Measurements from ENCODE around the gene SIRPB2. TPM values are rescaled to one million over a fixed set of nuclear protein-coding genes. Genes with fewer than 3 reads are reported as not detected.

The SIRPB2 gene
- total and polyA plus RNA-seq, 10 of the 15 experiments (the other 5 are each of a cell fraction or from before 2014, with no cell fraction given): not detected

DNA sequence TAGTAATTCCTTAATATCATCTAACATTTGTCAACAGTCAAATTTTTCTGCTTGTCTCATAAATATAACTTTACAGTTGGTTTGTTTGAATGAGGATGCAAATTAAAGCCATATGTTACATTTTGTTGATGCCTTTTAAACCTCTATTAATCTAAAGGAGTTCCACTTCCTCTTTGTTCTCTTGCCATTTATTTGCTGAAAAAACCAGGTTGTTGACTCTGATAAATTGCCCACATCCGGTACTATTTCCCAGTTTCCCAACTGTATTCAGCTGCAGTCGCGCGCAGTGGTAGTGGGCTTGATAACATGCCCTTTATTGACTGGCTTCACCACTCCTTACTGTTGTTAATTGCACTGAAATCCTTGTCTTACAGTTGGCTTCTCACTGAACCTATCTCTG is 32.8 kb upstream of the SIRPB2 start (continued):
- TF ChIP-seq MXI1 (IDR thresholded peaks at IDR 0.05; ENCODE audit: low read depth, low read length) (no peak), POLR2AphosphoS5 (IDR thresholded peaks at IDR 0.05; ENCODE audit: low read length) (no peak), PAX5 (IDR thresholded peaks at IDR 0.05; ENCODE audit: borderline replicate concordance, low read depth, low read length) (no peak), EGR1 (IDR thresholded peaks at IDR 0.05; ENCODE audit: borderline replicate concordance in 1 of 2, low read depth in 2 of 2, low read length in 2 of 2) (no peak), POU2F2 (IDR thresholded peaks at IDR 0.05; ENCODE audit: borderline replicate concordance, low read depth, low read length) (no peak), USF2 (IDR thresholded peaks at IDR 0.05; ENCODE audit: borderline replicate concordance, low read depth, low read length) (no peak), GATAD2B (conservative IDR thresholded peaks at IDR 0.05; ENCODE audit: low read depth) (peak; percentile 54; the same call in 1 of the 2 replicates), ZSCAN29 (IDR thresholded peaks at IDR 0.05) (peak; percentile 68; the same call in 1 of the 2 replicates), NFXL1 (IDR thresholded peaks at IDR 0.05; ENCODE audit: borderline replicate concordance) (no peak), PML (IDR thresholded peaks at IDR 0.05; ENCODE audit: low read length) (no peak), ZZZ3 (IDR thresholded peaks at IDR 0.05; ENCODE audit: control insufficient read depth, insufficient read length, low read depth) (no peak), CEBPB (IDR thresholded peaks at IDR 0.05; ENCODE audit: borderline replicate concordance in 1 of 2, low read depth in 2 of 2, low read length in 2 of 2) (no peak), BRCA1 (IDR thresholded peaks at IDR 0.05; ENCODE audit: low read depth, low read length) (no peak), MYB (IDR thresholded peaks at IDR 0.05; ENCODE audit: borderline replicate concordance, low read depth, low read length) (peak; percentile 24; the same call in 1 of the 2 replicates), ETV6 (conservative IDR thresholded peaks at IDR 0.05 in 1 of 2, IDR thresholded peaks at IDR 0.05 in 1 of 2; ENCODE audit: borderline replicate concordance in 1 of 2, low read depth in 1 of 2) (peak in 1 of 2 experiments; percentile 67; a peak in 1 of 4 replicates), SMAD1 (IDR thresholded peaks at IDR 0.05; ENCODE audit: low read depth, partially characterized antibody) (no peak), RELA (IDR thresholded peaks at IDR 0.05; ENCODE audit: borderline replicate concordance, partially characterized antibody) (no peak), ZNF207 (IDR thresholded peaks at IDR 0.05; ENCODE audit: borderline replicate concordance) (no peak), NR2C2 (IDR thresholded peaks at IDR 0.05; ENCODE audit: borderline replicate concordance, control insufficient read depth, insufficient read length, low read depth) (no peak), NFIC (IDR thresholded peaks at IDR 0.05; ENCODE audit: low read depth, low read length) (peak; percentile 31; the same call in 1 of the 2 replicates), KAT2A (conservative IDR thresholded peaks at IDR 0.05; ENCODE audit: control insufficient read depth, low read depth, low read length) (no peak), HDAC6 (IDR thresholded peaks at IDR 0.05; ENCODE audit: unreplicated experiment) (no peak), ZNF274 (IDR thresholded peaks at IDR 0.05; ENCODE audit: insufficient read depth, insufficient read length) (no peak), KLF5 (IDR thresholded peaks at IDR 0.05; ENCODE audit: partially characterized antibody) (no peak), IRF4 (IDR thresholded peaks at IDR 0.05; ENCODE audit: low read depth, low read length) (peak; percentile 64; the same call in 1 of the 2 replicates)
- TF ChIP-seq, protein P1, sequence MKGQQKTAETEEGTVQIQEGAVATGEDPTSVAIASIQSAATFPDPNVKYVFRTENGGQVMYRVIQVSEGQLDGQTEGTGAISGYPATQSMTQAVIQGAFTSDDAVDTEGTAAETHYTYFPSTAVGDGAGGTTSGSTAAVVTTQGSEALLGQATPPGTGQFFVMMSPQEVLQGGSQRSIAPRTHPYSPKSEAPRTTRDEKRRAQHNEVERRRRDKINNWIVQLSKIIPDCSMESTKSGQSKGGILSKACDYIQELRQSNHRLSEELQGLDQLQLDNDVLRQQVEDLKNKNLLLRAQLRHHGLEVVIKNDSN (IDR thresholded peaks at IDR 0.05; ENCODE audit: borderline replicate concordance, extremely low read length, insufficient read depth, low read depth, low read length): no peak
- TF ChIP-seq, protein P2, sequence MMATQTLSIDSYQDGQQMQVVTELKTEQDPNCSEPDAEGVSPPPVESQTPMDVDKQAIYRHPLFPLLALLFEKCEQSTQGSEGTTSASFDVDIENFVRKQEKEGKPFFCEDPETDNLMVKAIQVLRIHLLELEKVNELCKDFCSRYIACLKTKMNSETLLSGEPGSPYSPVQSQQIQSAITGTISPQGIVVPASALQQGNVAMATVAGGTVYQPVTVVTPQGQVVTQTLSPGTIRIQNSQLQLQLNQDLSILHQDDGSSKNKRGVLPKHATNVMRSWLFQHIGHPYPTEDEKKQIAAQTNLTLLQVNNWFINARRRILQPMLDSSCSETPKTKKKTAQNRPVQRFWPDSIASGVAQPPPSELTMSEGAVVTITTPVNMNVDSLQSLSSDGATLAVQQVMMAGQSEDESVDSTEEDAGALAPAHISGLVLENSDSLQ (IDR thresholded peaks at IDR 0.05): peak; percentile 46; the same call in 1 of the 2 replicates
- TF ChIP-seq, protein P3, sequence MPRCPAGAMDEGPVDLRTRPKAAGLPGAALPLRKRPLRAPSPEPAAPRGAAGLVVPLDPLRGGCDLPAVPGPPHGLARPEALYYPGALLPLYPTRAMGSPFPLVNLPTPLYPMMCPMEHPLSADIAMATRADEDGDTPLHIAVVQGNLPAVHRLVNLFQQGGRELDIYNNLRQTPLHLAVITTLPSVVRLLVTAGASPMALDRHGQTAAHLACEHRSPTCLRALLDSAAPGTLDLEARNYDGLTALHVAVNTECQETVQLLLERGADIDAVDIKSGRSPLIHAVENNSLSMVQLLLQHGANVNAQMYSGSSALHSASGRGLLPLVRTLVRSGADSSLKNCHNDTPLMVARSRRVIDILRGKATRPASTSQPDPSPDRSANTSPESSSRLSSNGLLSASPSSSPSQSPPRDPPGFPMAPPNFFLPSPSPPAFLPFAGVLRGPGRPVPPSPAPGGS (IDR thresholded peaks at IDR 0.05; ENCODE audit: borderline replicate concordance, insufficient read depth, low read depth, low read length, poor library complexity, severe bottlenecking): no peak

Data from GM12878 (cell line).